SK-N-SH (cell line): Measurements from ENCODE around the gene CBS. TPM values are rescaled to one million over a fixed set of nuclear protein-coding genes. Genes with fewer than 3 reads are reported as not detected.

Source experiments
- CTCF ChIA-PET: fragments of 300-600, 350-600 bp; formaldehyde crosslinking; extraction: SDS; loops from one replicate; lab custom pipeline; 2021; lab: Yijun Ruan, JAX
- POLR2A ChIA-PET: fragments of 350-600 bp; sonication (Branson Sonifier 250); formaldehyde crosslinking; extraction: SDS; loops from one replicate; lab custom pipeline; 2020; ENCODE audit warnings: antibody characterized with exemption, inconsistent platforms; lab: Yijun Ruan, JAX
- DNase-seq: peaks from one replicate; pipeline ENCODE4 v3.0.0; 2012
- H2AFZ ChIP-seq: fragments of 200-600 bp; sonication (generic); 2 replicates; pipeline ENCODE4 v1.8.1; 2016; ENCODE audit warnings: antibody characterized with exemption, mild to moderate bottlenecking, low read depth
- H3F3A ChIP-seq: fragments of 200-600 bp; sonication (generic); replicated peaks from 2 replicates; pipeline ENCODE3; 2016; ENCODE audit warnings: antibody characterized with exemption, mild to moderate bottlenecking; ENCODE audit not compliant: insufficient read depth
- H3K27ac ChIP-seq, 2 experiments: fragments of 200-500 bp in 1 of 2; fragments of 200-600 bp in 1 of 2; sonication (Bioruptor generic) in 1 of 2; sonication (generic), shearing (Covaris generic) in 1 of 2; 2 replicates each; pipeline versions ENCODE4 v1.5.1 to v1.6.1; 2014 to 2016; ENCODE audit warnings: low read depth in 2 of 2, inconsistent platforms in 1 of 2, low read length in 1 of 2, mild to moderate bottlenecking in 1 of 2, mixed read lengths in 1 of 2
- H3K27me3 ChIP-seq: fragments of 200-600 bp; sonication (generic), shearing (Covaris generic); 2 replicates; pipeline ENCODE4 v1.6.1; 2016; ENCODE audit warnings: mixed run types; ENCODE audit not compliant: insufficient read depth
- H3K36me3 ChIP-seq, 2 experiments: fragments of 200-500 bp in 1 of 2; fragments of 200-600 bp in 1 of 2; sonication (Bioruptor generic) in 1 of 2; sonication (generic) in 1 of 2; replicated peaks in 1 of 2; 2 replicates each; pipeline versions ENCODE3 to v1.5.1; 2014 to 2016; ENCODE audit warnings: low read length in 1 of 2, mild to moderate bottlenecking in 1 of 2; ENCODE audit not compliant: insufficient read depth in 2 of 2, control insufficient read depth in 1 of 2
- H3K4me1 ChIP-seq, 2 experiments: fragments of 200-500 bp in 1 of 2; fragments of 200-600 bp in 1 of 2; sonication (Bioruptor generic) in 1 of 2; sonication (generic), shearing (Covaris generic) in 1 of 2; 2 replicates each; pipeline versions ENCODE4 v1.5.1 to v1.6.1; 2014 to 2016; ENCODE audit warnings: low read depth in 1 of 2, low read length in 1 of 2, mixed run types in 1 of 2; ENCODE audit not compliant: insufficient read depth in 2 of 2, control insufficient read depth in 1 of 2
- H3K4me2 ChIP-seq: fragments of 200-600 bp; sonication (generic), shearing (Covaris generic); 2 replicates; pipeline ENCODE4 v1.6.1; 2017; ENCODE audit warnings: mixed run types
- H3K4me3 ChIP-seq, 2 experiments: fragments of 200-500 bp in 1 of 2; fragments of 200-600 bp in 1 of 2; sonication (Bioruptor generic) in 1 of 2; sonication (generic), shearing (Covaris generic) in 1 of 2; 2 replicates each; pipeline versions ENCODE4 v1.5.1 to v1.8.1; 2014 to 2016; ENCODE audit warnings: low read depth in 2 of 2, inconsistent platforms in 1 of 2, low read length in 1 of 2, mild to moderate bottlenecking in 1 of 2, mixed read lengths in 1 of 2, moderate library complexity in 1 of 2
- H3K79me2 ChIP-seq: fragments of 200-600 bp; sonication (generic); 2 replicates; pipeline ENCODE4 v1.8.1; 2017; ENCODE audit warnings: mild to moderate bottlenecking; ENCODE audit not compliant: insufficient read depth
- H3K9ac ChIP-seq: fragments of 200-600 bp; sonication (generic); 2 replicates; pipeline ENCODE4 v1.6.1; 2017; ENCODE audit warnings: mixed run types
- H3K9me2 ChIP-seq: fragments of 200-600 bp; sonication (generic); 2 replicates; pipeline ENCODE4 v1.6.1; 2017; ENCODE audit warnings: mixed run types
- H3K9me3 ChIP-seq: fragments of 200-600 bp; sonication (generic); 2 replicates; pipeline ENCODE4 v1.6.1; 2017; ENCODE audit warnings: mixed run types, mild to moderate bottlenecking, moderate library complexity
- H4K20me1 ChIP-seq: fragments of 200-600 bp; sonication (generic); 2 replicates; pipeline ENCODE4 v1.6.1; 2017; ENCODE audit warnings: mild to moderate bottlenecking, mixed run types; ENCODE audit not compliant: insufficient read depth
- NRF1 ChIP-seq: IDR thresholded peaks from 2 replicates; pipeline ENCODE4 v1.6.1; 2012; ENCODE audit warnings: low read depth, mild to moderate bottlenecking, low read length
- RAD21 ChIP-seq: IDR thresholded peaks from 2 replicates; pipeline ENCODE4 v1.6.1; 2012; ENCODE audit warnings: mild to moderate bottlenecking, low read length
- TAF1 ChIP-seq: IDR thresholded peaks from 2 replicates; pipeline ENCODE4 v1.6.1; 2012; ENCODE audit warnings: low read depth, mild to moderate bottlenecking, low read length, moderate library complexity, borderline replicate concordance
- YY1 ChIP-seq: IDR thresholded peaks from 2 replicates; pipeline ENCODE4 v1.4.0; 2012; ENCODE audit warnings: low read depth, mild to moderate bottlenecking
- WGBS: methylation state at CpG from one replicate; pipeline ENCODE4 v1.1.6; 2017; ENCODE audit warnings: low lambda C conversion rate; 5-methylcytosine and 5-hydroxymethylcytosine counted together
- polyA plus RNA-seq, 3 experiments: library from polyadenylated mRNA; depleted of rRNA; stranded (reverse); fragments of >200 nt; gene quantifications; 2 replicates each; pipeline ENCODE4 v1.2.3, GENCODE V29; 2012
- TF ChIP-seq, protein P1 (sequence below): IDR thresholded peaks from 2 replicates; pipeline ENCODE4 v1.4.0; 2012; ENCODE audit warnings: low read depth, borderline replicate concordance
- TF ChIP-seq, protein P2 (sequence below): IDR thresholded peaks from 2 replicates; pipeline ENCODE4 v1.4.0; 2012; ENCODE audit warnings: low read depth, borderline replicate concordance

CBS gene
- polyA plus RNA-seq, 1 of the 3 experiments (the other 2 are of a cell fraction) = 15.1 TPM

DNA sequence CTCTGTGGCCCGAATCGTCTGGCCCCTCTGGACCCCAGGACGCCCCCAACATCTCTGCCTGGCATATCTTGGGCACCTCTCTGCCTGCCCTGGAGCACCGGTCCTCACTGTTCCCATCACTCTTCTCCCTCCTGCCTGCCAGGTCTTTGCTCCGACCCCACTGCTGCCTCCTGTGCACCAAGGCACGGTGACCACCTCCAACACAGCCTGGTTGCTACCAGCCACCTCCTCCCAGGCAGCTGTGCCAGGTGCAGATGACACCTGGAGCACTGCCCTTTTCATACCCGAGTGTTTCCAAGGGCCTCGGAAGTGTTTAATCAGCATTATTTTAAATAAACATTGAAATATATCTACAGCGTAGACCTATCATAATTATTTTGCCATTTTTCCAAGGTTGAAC is 70.0 kb downstream of the CBS start:
- H3K9ac ChIP-seq = no peak overlapping the region
- no peak for TF ChIP-seq NRF1
- TF ChIP-seq, protein P1, sequence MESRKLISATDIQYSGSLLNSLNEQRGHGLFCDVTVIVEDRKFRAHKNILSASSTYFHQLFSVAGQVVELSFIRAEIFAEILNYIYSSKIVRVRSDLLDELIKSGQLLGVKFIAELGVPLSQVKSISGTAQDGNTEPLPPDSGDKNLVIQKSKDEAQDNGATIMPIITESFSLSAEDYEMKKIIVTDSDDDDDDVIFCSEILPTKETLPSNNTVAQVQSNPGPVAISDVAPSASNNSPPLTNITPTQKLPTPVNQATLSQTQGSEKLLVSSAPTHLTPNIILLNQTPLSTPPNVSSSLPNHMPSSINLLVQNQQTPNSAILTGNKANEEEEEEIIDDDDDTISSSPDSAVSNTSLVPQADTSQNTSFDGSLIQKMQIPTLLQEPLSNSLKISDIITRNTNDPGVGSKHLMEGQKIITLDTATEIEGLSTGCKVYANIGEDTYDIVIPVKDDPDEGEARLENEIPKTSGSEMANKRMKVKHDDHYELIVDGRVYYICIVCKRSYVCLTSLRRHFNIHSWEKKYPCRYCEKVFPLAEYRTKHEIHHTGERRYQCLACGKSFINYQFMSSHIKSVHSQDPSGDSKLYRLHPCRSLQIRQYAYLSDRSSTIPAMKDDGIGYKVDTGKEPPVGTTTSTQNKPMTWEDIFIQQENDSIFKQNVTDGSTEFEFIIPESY = no peak
- TF ChIP-seq, protein P2, sequence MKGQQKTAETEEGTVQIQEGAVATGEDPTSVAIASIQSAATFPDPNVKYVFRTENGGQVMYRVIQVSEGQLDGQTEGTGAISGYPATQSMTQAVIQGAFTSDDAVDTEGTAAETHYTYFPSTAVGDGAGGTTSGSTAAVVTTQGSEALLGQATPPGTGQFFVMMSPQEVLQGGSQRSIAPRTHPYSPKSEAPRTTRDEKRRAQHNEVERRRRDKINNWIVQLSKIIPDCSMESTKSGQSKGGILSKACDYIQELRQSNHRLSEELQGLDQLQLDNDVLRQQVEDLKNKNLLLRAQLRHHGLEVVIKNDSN = no peak
- TF ChIP-seq YY1 = no peak
- TF ChIP-seq TAF1 = no peak
- no peak for DNase-seq
- no peak overlapping the region for H3K4me2 ChIP-seq
- H3K79me2 ChIP-seq = no peaks in the 10 kb centered on the region
- H4K20me1 ChIP-seq = no peaks in the 10 kb centered on the region
- no peaks in the 10 kb centered on the region for H3K9me2 ChIP-seq
- H3K27ac ChIP-seq = no peak overlapping the region
- peaks cover 0 to 3% of the 10 kb centered on the region in 2 experiments; a peak in 1 of 4 replicates for H3K4me1 ChIP-seq
- ChIA-PET POLR2A (no interaction called here), CTCF (interaction anchor here (1.2 kb wide), 1 partner anchor 25 kb away, joined by 3 read pairs; no protein-coding TSS in a partner anchor)
- peaks cover 2 to 4% of the 10 kb centered on the region in 2 experiments for H3K36me3 ChIP-seq
- 84% methylated on average over 9 of the region's 9 CpGs for WGBS
- H3K4me3 ChIP-seq = no peak overlapping the region
- H3K9me3 ChIP-seq = no peaks in the 10 kb centered on the region
- no peaks in the 10 kb centered on the region for H3F3A ChIP-seq
- H2AFZ ChIP-seq = no peak overlapping the region
- H3K27me3 ChIP-seq = no peaks in the 10 kb centered on the region

DNA sequence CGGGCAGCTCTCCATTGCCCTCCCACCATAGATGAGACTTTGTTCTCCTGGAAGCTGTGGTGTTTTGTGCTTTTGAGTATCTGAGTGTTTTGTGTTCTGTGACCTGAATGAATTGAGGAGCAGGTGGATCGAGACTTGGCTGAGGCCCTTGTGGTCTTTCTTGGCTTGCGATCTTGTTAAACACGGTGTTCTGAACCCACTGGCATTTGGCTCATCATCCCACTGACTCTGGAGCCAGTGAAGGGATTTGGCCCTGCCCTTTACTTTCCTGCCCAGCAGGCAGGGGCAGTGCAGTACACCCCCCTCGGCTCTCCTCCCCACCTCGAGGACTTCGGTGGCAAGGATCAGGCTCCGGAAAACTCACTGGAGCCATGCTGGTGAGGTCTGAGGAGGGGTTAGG is 70.7 kb downstream of the CBS start:
- H3K4me2 ChIP-seq = no peak overlapping the region
- no peaks in the 10 kb centered on the region for H3F3A ChIP-seq
- ChIA-PET POLR2A (no interaction called here), CTCF (no interaction called here)
- H3K9me3 ChIP-seq = no peaks in the 10 kb centered on the region
- no peak overlapping the region for H3K4me3 ChIP-seq
- no peaks in the 10 kb centered on the region for H4K20me1 ChIP-seq
- no peak for DNase-seq
- H3K4me1 ChIP-seq = peaks cover 0 to 3% of the 10 kb centered on the region in 2 experiments; a peak in 1 of 4 replicates
- WGBS = 84% methylated on average over 8 of the region's 8 CpGs
- peaks cover under 1 to 7% of the 10 kb centered on the region in 2 experiments for H3K36me3 ChIP-seq
- H3K27ac ChIP-seq = no peak overlapping the region
- no peak overlapping the region for H2AFZ ChIP-seq
- H3K27me3 ChIP-seq = no peaks in the 10 kb centered on the region
- H3K79me2 ChIP-seq = no peaks in the 10 kb centered on the region
- TF ChIP-seq RAD21 = no peak
- no peaks in the 10 kb centered on the region for H3K9me2 ChIP-seq
- no peak overlapping the region for H3K9ac ChIP-seq

Other genes starting within 250 kb of the CBS start
- gene WDR4, start 196.3 kb downstream of the CBS start, polyA plus RNA-seq (2012; rRNA removed) = 21.8 and 26.5 TPM in 2 replicates
- gene NDUFV3, start 182.5 kb downstream of the CBS start, polyA plus RNA-seq (2012; rRNA removed) = 27.3 and 32.9 TPM in 2 replicates
- gene ERVH48-1, start 150.2 kb downstream of the CBS start, polyA plus RNA-seq (2012; rRNA removed) = not detected in 2 replicates
- gene PKNOX1, start 101.3 kb downstream of the CBS start, polyA plus RNA-seq (2012; rRNA removed) = 17.8 and 21.7 TPM in 2 replicates
- 130 and 206 TPM in 2 replicates for gene U2AF1, start 31.7 kb upstream of the CBS start, polyA plus RNA-seq (2012; rRNA removed)
- gene CRYAA, start 93.2 kb upstream of the CBS start, polyA plus RNA-seq (2012; rRNA removed) = not detected in 2 replicates